Measurements from ENCODE around the gene TCL1B.

GRCh38 chr14:95695051-95695450, 8.8 kb downstream of the TCL1B start:
- TF ChIP-seq CHD1 (IDR thresholded peaks at IDR 0.05; ENCODE audit: low read depth, low read length) (no peak), CTCF (conservative IDR thresholded peaks at IDR 0.05; ENCODE audit: low read depth, low read length) (no peak), RAD21 (IDR thresholded peaks at IDR 0.05; ENCODE audit: low read length) (no peak), NFE2L2 (IDR thresholded peaks at IDR 0.05; ENCODE audit: low read depth, low read length) (no peak), POLR2A (IDR thresholded peaks at IDR 0.05; ENCODE audit: low read depth, low read length) (no peak), RFX5 (IDR thresholded peaks at IDR 0.05; ENCODE audit: low read depth, low read length) (no peak)

Data from IMR-90 (cell line).